Esophagus mucosa (tissue), 1 donor: ENCODE data around the gene AGPS. TPM values are rescaled to one million over a fixed set of nuclear protein-coding genes. Genes with fewer than 3 reads are reported as not detected.

ENCODE experiments used
- ATAC-seq: fragments of 200-7000 bp; cut with Tn5 transposase; one replicate; pipeline ENCODE4 v1.9.1; 2020
- total RNA-seq: library from RNA; stranded (reverse); gene quantifications from one replicate; pipeline ENCODE4 v1.2.4, GENCODE V29; 2023
- donor health status: DM: yes; HTN: yes; CAD: no.

The AGPS gene
- total RNA-seq, 1 donor from 2014 or later, result 38.1 TPM

GRCh38 chr2:177553176-177553884 lies 160.8 kb downstream of the AGPS start:
- no peak for ATAC-seq

GRCh38 chr2:177554365-177554764 lies 161.8 kb downstream of the AGPS start:
- no peak for ATAC-seq

GRCh38 chr2:177556153-177556552 lies 163.6 kb downstream of the AGPS start:
- ATAC-seq, result no peak

DNA sequence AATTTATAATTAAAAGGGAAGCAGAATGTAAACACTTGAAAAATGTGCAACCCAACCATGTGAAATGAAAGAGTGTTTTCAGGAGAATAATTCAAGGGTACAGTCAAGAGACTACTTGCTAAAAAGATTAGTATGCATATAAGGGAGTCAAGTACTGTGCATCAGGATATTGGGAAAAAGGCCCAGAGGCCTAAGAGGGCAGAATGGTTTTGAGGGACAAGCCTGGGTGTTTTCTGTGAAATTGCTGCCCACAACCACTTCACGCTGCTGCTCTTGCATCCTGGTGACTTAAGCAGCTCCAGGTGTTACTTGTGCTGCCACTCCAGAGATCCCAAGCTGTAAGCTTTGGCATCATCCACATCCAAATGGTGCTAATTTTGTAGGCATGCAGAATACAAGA lies 165.2 kb downstream of the AGPS start:
- no peak for ATAC-seq

GRCh38 chr2:177559638-177560037 lies 167.1 kb downstream of the AGPS start:
- no peak for ATAC-seq

GRCh38 chr2:177568390-177568789 lies 175.8 kb downstream of the AGPS start:
- ATAC-seq, result no peak

GRCh38 chr2:177568893-177569292 lies 176.3 kb downstream of the AGPS start:
- no peak for ATAC-seq

DNA sequence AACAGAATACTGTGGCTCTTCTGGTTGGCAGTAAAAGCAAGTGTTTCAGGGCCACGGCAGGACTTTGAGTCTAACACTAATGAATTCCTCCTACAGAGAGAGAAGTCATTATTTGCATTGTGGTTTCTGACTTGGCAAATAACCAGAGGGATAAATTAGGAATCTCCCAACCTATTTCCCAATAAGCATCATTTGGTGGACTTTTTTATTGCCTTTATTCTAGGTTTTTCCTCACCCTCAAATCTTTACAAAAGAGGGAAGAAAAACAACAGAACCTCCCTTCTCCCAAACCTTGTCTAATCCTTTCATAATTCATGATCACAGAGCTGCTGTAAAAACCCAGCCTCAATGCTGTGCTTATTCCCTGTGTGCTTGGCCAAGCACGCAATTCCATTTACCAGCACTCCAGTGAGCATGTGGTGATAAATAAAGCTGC lies 179.7 kb downstream of the AGPS start:
- no peak for ATAC-seq

DNA sequence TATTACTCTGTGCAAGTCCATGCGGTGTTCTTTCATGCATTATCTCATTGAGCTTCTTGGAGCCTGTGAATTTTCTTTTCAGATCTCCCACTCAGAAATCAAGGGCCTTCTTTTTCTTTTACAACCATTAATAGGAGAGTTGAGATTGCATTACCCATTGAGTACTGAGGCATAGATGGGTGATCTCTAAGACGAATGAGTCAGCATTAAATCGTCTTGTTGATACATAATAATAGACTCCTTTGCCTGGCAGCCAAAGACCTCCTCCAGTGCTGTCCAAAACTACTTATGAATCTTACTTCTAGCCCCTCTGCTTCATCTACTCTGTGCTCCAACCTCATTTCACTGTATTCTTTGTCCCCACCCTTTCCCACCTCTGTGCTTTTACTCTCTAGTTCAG lies 180.5 kb downstream of the AGPS start:
- ATAC-seq, result no peak

- no peak for ATAC-seq
These were observed 181.8 kb downstream of the AGPS start for GRCh38 chr2:177574356-177574755.

- ATAC-seq, result no peak
These were observed 182.8 kb downstream of the AGPS start for GRCh38 chr2:177575358-177575757.

DNA sequence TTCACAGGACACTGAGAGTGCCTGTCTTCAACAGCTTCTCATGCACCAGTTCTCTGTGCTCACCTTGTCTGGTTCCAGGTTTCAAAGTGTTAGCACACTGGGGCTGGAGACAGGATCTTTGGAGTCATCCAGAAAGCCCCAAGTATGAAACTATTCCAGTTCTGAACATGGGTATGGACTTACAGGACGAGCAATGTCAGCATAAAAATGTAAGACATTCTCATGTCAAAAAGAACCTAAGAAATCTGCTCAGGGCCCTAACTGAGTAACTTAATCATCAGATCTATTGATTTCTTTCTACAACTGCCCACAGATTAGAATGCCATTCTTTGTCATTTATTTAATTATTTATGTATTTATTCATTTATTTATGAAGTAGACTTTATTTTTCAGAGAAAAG lies 184.5 kb downstream of the AGPS start:
- no peak for ATAC-seq

DNA sequence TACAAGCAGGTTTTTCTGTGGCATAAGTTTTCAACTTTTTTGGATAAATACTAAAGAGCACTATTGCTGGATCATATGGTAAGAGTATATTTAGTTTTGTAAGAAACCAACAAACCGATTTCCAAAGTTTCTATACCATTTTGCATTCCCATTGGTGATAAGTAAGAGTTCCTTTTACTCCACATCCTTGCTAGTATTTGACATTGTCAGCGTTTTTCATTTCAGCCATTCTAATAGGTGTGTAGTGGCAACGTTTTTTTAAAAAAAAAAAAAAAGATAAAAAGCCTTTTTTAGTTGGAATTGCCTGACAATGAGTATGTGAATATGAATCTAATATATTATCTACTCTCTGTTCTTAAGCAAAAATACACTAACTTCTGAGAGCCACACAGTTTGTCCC lies 185.9 kb downstream of the AGPS start:
- no peak for ATAC-seq

- ATAC-seq, result no peak
These were observed 187.0 kb downstream of the AGPS start for GRCh38 chr2:177579486-177580036.

GRCh38 chr2:177582000-177582399 lies 189.4 kb downstream of the AGPS start:
- ATAC-seq, result no peak

DNA sequence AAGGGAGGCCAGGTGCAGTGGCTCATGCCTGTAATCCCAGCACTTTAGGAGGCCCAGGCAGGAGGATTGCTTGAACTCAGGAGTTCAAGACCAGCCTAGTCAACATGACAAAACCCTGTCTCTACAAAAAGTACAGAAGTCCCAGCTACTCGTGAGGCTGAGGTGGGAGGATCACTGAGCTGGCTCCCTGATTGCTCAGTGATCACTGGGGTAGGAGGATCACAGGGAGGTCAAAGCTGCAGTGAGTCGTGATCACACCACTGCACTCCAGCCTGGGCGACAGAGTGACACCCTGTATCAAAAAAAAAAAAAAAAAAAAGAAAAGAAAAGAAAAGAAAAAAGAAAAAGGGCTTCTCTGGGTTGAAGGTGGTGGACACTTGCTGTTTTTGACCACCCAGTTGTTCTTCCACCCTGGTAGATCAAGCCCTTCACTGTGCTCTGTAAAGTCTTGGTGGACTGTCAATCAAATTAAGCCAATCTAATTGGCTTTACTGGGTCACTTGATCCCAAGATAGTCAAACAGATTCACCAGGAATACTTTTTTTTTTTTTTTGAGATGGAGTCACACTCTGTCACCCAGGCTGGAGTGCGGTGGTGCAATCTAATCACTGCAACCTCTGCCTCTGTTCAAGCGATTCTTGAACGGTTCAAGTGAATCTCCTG lies 191.6 kb downstream of the AGPS start:
- no peak for ATAC-seq

DNA sequence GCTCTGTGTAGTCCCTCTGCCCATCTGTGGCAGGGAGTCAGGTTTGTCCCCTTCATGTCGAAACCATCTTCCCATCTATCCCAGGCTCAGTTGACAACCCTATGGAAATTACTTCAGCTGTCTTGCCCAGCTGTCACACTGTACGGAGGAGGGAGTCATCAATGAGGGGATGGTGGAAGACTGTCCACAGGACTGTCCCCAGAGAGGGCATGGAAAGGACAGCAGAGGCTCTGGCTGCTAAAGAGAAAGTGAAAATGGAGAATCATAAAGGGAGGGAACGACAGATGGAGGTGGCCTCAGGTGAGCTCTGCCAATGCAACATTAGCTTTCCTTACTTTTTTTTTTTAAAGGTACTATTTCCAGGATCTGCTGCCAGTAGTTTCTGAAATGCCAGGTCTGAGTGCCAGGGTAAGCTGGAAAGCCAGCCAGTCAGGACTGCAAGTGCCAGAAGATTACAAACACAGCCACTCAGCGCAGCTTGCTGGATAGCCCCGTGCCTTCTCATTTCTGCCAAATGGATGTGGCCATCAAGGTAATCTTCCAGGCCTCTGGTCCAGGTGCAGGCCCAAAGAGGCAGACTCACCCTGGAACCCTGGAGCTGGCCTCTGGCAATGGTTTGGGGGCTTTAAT lies 192.8 kb downstream of the AGPS start:
- ATAC-seq, result no peak

GRCh38 chr2:177586154-177586553 lies 193.6 kb downstream of the AGPS start:
- no peak for ATAC-seq

- no peak for ATAC-seq
These were observed 194.8 kb downstream of the AGPS start for GRCh38 chr2:177587371-177587770.

DNA sequence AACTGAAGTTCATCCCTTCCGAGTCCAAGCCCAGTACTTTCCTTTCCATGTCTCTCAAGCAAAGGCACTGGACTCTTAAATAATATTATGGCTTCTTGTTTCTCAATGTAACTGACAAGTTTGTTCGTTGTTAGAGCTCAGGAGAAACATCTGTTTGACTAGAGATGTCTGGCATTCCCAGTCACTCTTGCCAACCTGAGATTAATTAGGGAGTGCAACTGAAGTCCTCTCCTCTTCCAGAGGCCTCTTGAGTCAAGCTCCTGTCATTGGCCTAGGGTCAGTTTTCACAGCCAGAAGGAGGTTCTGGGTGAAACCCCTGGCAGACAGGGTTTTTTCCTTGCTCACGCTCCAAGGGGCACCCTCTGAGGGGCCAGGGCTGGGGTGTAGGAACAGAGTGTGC lies 196.1 kb downstream of the AGPS start:
- no peak for ATAC-seq

DNA sequence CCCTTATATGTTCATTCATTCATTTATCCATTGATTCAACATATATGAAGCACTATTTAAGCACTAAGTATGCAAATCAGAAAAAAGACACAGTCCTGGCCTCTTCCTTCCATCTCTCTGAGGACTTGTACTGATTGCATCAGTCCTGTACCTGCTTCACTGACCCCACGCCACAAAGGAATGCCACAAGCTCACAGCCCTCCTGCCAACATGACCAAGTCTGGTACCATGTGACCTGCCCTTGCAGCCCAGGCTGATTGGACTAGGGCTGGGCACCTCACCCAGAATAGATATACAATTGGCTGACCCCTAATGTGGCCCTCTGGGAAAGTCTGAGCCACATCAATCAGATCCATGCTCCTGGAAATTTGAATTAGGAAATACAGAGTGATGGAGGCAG lies 196.6 kb downstream of the AGPS start:
- ATAC-seq, result no peak

DNA sequence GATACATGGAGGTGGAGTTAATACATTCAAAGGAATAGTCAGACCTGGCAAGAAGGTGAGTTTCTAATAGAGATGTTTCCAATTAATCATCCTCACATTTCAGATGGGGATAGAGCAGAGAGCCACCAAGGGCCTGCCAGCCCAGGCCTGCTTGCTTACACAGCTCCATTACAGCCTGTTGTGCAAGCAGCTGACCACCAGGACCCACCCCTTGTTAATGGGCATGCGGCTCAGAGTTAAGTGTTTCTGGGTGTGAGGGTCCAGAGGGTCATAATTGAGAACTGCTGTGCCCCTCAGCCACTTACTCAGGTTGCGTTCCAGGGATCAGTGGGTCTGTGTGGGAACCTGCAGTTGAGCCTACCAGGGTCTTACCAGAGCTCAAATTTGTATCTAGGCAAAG lies 199.8 kb downstream of the AGPS start:
- ATAC-seq, result no peak

GRCh38 chr2:177592945-177593344 lies 200.4 kb downstream of the AGPS start:
- ATAC-seq, result no peak

DNA sequence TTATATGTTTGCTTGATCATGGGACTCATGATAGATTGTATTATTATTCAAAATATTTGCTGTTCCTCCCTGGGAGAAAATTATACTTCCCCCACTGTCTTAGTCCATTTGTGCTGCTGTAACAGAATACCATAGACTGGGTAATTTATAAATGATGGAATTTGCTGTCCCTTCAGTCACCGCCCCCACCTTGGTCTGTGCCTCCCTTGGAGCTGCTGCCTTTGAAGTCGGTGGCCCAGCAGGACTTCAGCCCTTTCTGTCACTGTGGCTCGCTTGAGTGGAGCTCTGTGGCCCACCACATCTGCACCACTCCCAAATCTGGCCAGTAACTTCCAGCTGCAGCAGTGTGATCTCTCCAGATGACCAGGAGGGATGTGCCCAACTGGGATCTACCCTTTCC lies 200.8 kb downstream of the AGPS start:
- ATAC-seq, result no peak
